Body of pancreas (tissue), 4 donors: ENCODE data around the gene NUDT13. TPM values are rescaled to one million over a fixed set of nuclear protein-coding genes. Genes with fewer than 3 reads are reported as not detected.
"Not testable (repeated sequence)": the region's sequence is repeated elsewhere in the genome, so short reads cannot be mapped to it uniquely, and the experiment has no call there.

Experiments
- ATAC-seq: fragments of 150-250 bp; one replicate; pipeline ENCODE4 v1.9.1; 2016
- DNase-seq, 4 donors: peaks; one replicate each; pipeline ENCODE4 v3.0.0-alpha.2; 2019
- H3K27ac ChIP-seq, 4 donors: fragments of 200-600 bp; sonication (generic); 1 replicate in 3 of 4; 2 replicates in 1 of 4; pipeline versions ENCODE4 v1.5.1 to v1.6.1; 2016 to 2019; ENCODE audit warnings: mild to moderate bottlenecking in 1 of 4, mixed read lengths in 1 of 4, moderate library complexity in 1 of 4
- H3K27me3 ChIP-seq, 2 donors: fragments of 200-600 bp; sonication (generic); one replicate each; pipeline ENCODE4 v1.6.0; 2016; ENCODE audit warnings: mild to moderate bottlenecking in 1 of 2
- H3K36me3 ChIP-seq, 2 donors: fragments of 200-600 bp; sonication (generic); replicated peaks in 1 of 2; 2 replicates each; pipeline ENCODE4 v1.5.1; 2016; ENCODE audit warnings: low read depth in 2 of 2; ENCODE audit not compliant: insufficient read depth in 1 of 2
- H3K4me1 ChIP-seq: fragments of 200-600 bp; sonication (generic); one replicate; pipeline ENCODE4 v1.6.0; 2016
- H3K4me3 ChIP-seq, 2 donors: fragments of 200-600 bp; sonication (generic); 1 replicate in 1 of 2; 2 replicates in 1 of 2; pipeline ENCODE4 v1.5.1; 2016 to 2019
- H3K9me3 ChIP-seq, 3 donors: fragments of 200-600 bp; sonication (generic); 1 replicate in 2 of 3; 2 replicates in 1 of 3; pipeline ENCODE4 v1.5.1; 2016
- POLR2A ChIP-seq, 3 donors: fragments of 450-650 bp; IDR thresholded peaks; one replicate each; pipeline ENCODE4 v1.6.1; 2016; ENCODE audit warnings: antibody characterized with exemption in 3 of 3, mild to moderate bottlenecking in 2 of 3
- WGBS, 2 donors: methylation state at CpG; one replicate each; pipeline ENCODE4 v1.1.5; 2017; 5-methylcytosine and 5-hydroxymethylcytosine counted together
- intact Hi-C: fragments of 100-400 bp; cut with DNase I; formaldehyde crosslinking; loops from one replicate; pipeline ENCODE4 v1.15.1; 2023
- total RNA-seq, 2 donors: library from RNA; depleted of rRNA; stranded (reverse); fragments of >200 nt; gene quantifications; one replicate each; pipeline ENCODE4 v1.1.0, GENCODE V29; 2016
- TF ChIP-seq, protein P1 (sequence below), 7 experiments: fragments of 450-650 bp in 4 of 7; fragments of 200-600 bp in 3 of 7; sonication (generic) in 3 of 7; IDR thresholded peaks; one replicate each; pipeline ENCODE4 v1.5.1; 2016 to 2019; ENCODE audit warnings: antibody characterized with exemption in 7 of 7

The NUDT13 gene
- total RNA-seq, 2 donors from 2014 or later = 2.3 to 3.3 TPM

DNA sequence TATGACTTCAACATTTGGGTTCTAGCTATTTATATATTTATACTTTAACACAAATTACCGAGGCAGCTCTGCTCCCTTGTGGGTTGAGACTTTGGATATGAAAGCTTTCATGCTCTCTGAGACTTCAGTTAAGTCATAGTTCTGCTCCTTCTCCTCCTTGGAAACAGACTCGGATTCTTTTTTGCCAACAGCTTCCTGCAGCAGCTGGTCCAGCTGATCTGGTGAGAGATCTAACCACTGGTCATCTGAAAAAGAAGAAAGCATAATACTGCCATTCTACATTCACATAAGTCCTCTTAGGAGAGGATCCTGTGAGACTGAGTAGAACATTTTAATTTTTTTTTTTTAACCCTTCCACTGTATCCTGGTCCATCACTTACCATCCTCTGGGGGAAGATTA is 29.0 kb downstream of the NUDT13 start:
- Histone ChIP-seq H3K4me3 (no peak overlapping the region), H3K4me1 (no peaks in the 10 kb centered on the region), H3K27me3 (no peaks in the 10 kb centered on the region), H3K9me3 (no peaks in the 10 kb centered on the region), H3K36me3 (peaks cover 7 to 39% of the 10 kb centered on the region in 2 donors), H3K27ac (no peak overlapping the region)
- no peak for DNase-seq
- no peak for ATAC-seq
- intact Hi-C loops = no loop called here
- TF ChIP-seq, protein P1, sequence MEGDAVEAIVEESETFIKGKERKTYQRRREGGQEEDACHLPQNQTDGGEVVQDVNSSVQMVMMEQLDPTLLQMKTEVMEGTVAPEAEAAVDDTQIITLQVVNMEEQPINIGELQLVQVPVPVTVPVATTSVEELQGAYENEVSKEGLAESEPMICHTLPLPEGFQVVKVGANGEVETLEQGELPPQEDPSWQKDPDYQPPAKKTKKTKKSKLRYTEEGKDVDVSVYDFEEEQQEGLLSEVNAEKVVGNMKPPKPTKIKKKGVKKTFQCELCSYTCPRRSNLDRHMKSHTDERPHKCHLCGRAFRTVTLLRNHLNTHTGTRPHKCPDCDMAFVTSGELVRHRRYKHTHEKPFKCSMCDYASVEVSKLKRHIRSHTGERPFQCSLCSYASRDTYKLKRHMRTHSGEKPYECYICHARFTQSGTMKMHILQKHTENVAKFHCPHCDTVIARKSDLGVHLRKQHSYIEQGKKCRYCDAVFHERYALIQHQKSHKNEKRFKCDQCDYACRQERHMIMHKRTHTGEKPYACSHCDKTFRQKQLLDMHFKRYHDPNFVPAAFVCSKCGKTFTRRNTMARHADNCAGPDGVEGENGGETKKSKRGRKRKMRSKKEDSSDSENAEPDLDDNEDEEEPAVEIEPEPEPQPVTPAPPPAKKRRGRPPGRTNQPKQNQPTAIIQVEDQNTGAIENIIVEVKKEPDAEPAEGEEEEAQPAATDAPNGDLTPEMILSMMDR (IDR thresholded peaks at IDR 0.05) = no peak
- no peak for TF ChIP-seq POLR2A (IDR thresholded peaks at IDR 0.05)
- WGBS, 2 donors = 74 to 78% methylated on average over 2 of the region's 2 CpGs

DNA sequence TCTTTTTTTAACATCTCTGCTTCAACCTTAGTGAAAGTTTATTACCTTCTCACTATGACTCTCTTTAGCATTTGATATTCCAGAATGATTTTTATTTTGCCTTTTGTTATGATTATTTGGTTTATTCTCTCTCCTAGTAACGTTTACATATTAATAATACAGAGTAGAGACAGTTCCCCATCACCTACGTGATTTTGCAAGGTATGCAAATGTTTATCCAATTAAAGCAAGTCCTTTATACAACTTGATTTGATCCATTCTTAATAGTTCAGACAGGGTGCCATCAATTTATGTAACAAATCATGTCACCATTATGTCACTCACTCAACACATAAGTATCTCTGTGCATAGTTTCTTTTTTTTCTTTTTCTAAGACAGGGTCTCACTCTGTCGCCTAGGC is 31.3 kb downstream of the NUDT13 start:
- Histone ChIP-seq H3K4me3 (no peak overlapping the region), H3K36me3 (peaks cover 4 to 37% of the 10 kb centered on the region in 2 donors), H3K27me3 (no peaks in the 10 kb centered on the region), H3K27ac (no peak overlapping the region), H3K4me1 (no peaks in the 10 kb centered on the region), H3K9me3 (no peaks in the 10 kb centered on the region)
- DNase-seq = no peak
- TF ChIP-seq, protein P1 (IDR thresholded peaks at IDR 0.05) = no peak
- intact Hi-C loops = no loop called here
- WGBS, 2 donors = 75 to 86% methylated on average over 3 of the region's 3 CpGs
- no peak for ATAC-seq

DNA sequence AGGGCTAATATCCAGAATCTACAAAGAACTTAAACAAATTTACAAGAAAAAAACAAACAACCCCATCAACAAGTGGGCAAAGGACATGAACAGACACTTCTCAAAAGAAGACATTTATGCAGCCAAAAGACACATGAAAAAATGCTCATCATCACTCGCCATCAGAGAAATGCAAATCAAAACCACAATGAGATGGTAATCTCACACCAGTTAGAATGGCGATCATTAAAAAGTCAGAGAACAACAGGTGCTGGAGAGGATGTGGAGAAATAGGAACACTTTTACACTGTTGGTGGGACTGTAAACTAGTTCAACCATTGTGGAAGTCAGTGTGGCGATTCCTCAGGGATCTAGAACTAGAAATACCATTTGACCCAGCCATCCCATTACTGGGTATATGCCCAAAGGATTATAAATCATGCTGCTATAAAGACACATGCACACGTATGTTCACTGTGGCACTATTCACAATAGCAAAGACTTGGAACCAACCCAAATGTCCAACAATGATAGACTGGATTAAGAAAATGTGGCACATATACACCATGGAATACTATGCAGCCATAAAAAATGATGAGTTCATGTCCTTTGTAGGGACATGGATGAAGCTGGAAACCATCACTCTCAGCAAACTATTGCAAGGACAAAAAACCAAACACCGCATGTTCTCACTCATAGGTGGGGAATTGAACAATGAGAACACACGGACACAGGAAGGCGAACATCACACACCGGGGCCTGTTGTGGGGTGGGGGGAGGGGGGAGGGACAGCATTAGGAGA is 40.6 kb downstream of the NUDT13 start:
- H3K4me3 ChIP-seq, DNase-seq, H3K27ac ChIP-seq, intact Hi-C loops, ATAC-seq, H3K4me1 ChIP-seq, H3K27me3 ChIP-seq, H3K9me3 ChIP-seq: not testable (repeated sequence)
- peaks cover 0 to 24% of the 10 kb centered on the region in 2 donors for H3K36me3 ChIP-seq
- 98 to 99% methylated on average over 5 to 7 of the region's 8 CpGs for WGBS, 2 donors

DNA sequence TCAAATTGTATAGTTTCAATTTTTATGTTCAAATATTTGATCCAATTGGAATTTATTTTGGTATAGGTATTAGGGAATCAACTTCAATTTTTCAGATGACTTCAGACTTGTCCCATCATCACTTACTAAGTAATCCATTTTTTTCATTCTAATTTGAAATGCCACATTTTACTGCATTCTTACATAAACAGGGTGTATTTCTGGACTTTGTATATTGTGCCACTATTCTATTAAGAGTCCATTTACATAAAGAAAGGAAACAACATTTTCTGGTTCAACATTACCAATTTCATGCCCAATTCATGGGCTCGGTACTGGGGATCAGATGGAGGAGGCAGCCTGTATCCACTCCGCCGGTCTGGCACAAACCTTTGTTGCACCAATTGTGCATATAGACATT is 41.8 kb downstream of the NUDT13 start:
- intact Hi-C loops = no loop called here
- peaks cover 0 to 19% of the 10 kb centered on the region in 2 donors for H3K36me3 ChIP-seq
- ATAC-seq (no peak), DNase-seq (no peak)
- no peaks in the 10 kb centered on the region for H3K27me3 ChIP-seq
- no peaks in the 10 kb centered on the region for H3K9me3 ChIP-seq
- H3K4me1 ChIP-seq = no peaks in the 10 kb centered on the region
- no peak overlapping the region for H3K27ac ChIP-seq
- no peak overlapping the region for H3K4me3 ChIP-seq
- WGBS, 2 donors = 98 to 99% methylated on average over 3 of the region's 3 CpGs
- no peak for TF ChIP-seq POLR2A (IDR thresholded peaks at IDR 0.05)
- TF ChIP-seq, protein P1 (IDR thresholded peaks at IDR 0.05) = no peak

DNA sequence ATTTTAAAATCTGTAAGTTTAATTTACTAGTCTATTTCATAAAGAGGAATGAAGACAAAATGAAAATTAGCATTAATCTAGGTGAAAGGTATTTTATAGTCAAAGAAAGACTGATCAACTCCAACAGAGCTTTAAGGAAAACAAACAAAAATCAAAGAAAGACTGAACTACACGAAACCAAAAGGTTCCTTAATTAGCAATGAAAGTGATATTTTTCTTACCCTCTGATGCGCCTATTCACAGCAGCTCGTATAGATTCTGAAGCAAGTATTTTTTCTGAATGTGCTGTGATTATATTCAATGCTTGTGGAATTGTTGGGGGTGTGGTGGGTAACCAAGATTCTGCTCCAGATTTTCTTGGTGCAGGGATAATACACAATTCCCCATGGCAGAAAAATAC is 45.8 kb downstream of the NUDT13 start:
- Histone ChIP-seq H3K36me3 (peaks cover 0 to 9% of the 10 kb centered on the region in 2 donors), H3K27me3 (no peaks in the 10 kb centered on the region), H3K4me3 (no peak overlapping the region), H3K9me3 (no peaks in the 10 kb centered on the region), H3K27ac (no peak overlapping the region), H3K4me1 (no peaks in the 10 kb centered on the region)
- DNase-seq (no peak), ATAC-seq (no peak)
- TF ChIP-seq POLR2A (IDR thresholded peaks at IDR 0.05) = no peak
- TF ChIP-seq, protein P1 (IDR thresholded peaks at IDR 0.05) = no peak
- intact Hi-C loops = no loop called here
- 80 to 93% methylated on average over 3 of the region's 3 CpGs for WGBS, 2 donors
